ENCODE data around the gene RANGRF. TPM values are rescaled to one million over a fixed set of nuclear protein-coding genes. Genes with fewer than 3 reads are reported as not detected.
"Not testable (repeated sequence)": the region's sequence is repeated elsewhere in the genome, so short reads cannot be mapped to it uniquely, and the experiment has no call there.

The RANGRF gene, protein sequence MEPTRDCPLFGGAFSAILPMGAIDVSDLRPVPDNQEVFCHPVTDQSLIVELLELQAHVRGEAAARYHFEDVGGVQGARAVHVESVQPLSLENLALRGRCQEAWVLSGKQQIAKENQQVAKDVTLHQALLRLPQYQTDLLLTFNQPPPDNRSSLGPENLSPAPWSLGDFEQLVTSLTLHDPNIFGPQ
- 10 to 100 TPM; 29.5 to 33.7 (median 31.7) TPM for polyA plus RNA-seq (ENCODE audit: insufficient read length in 3 of 3)
- long read RNA-seq, donor 1, transcript RANGRF-203 (3 exons, 1,140 nt), result minor isoform, 6 of 44 reads
- long read RNA-seq, donor 1, transcript RANGRF-202 (4 exons, 1,074 nt), result minor isoform, 10 of 44 reads
- long read RNA-seq, donor 1, transcript RANGRF-204 (2 exons, 607 nt), result minor isoform, 5 of 44 reads
- long read RNA-seq, donor 1, transcript RANGRF-201 (5 exons, 1,009 nt), result major isoform, 12 of 44 reads
- long read RNA-seq, donor 1, partial matches to known transcripts, result 10 of 44 reads
- long read RNA-seq, donor 1, other reads (novel, unspliced or antisense), result 0 of 44 reads
- long read RNA-seq, donor 2, transcript RANGRF-203 (3 exons, 1,140 nt), result minor isoform, 8 of 68 reads
- long read RNA-seq, donor 2, transcript RANGRF-201 (5 exons, 1,009 nt), result major isoform, 19 of 68 reads
- long read RNA-seq, donor 2, transcript RANGRF-202 (4 exons, 1,074 nt), result minor isoform, 14 of 68 reads
- long read RNA-seq, donor 2, partial matches to known transcripts, result 22 of 68 reads
- long read RNA-seq, donor 2, other reads (novel, unspliced or antisense), result 0 of 68 reads
- long read RNA-seq, donor 3, transcript RANGRF-203 (3 exons, 1,140 nt), result minor isoform, 6 of 46 reads
- long read RNA-seq, donor 3, transcript RANGRF-202 (4 exons, 1,074 nt), result minor isoform, 9 of 46 reads
- long read RNA-seq, donor 3, transcript RANGRF-201 (5 exons, 1,009 nt), result major isoform, 11 of 46 reads
- long read RNA-seq, donor 3, partial matches to known transcripts, result 19 of 46 reads
- long read RNA-seq, donor 3, other reads (novel, unspliced or antisense), result 0 of 46 reads
- long read RNA-seq, donor 4, transcript RANGRF-201 (5 exons, 1,009 nt), result major isoform, 11 of 43 reads
- long read RNA-seq, donor 4, transcript RANGRF-202 (4 exons, 1,074 nt), result minor isoform, 7 of 43 reads
- long read RNA-seq, donor 4, partial matches to known transcripts, result 14 of 43 reads
- long read RNA-seq, donor 4, other reads (novel, unspliced or antisense), result 0 of 43 reads
- long read RNA-seq, donor 5, transcript RANGRF-201 (5 exons, 1,009 nt), result major isoform, 5 of 18 reads
- long read RNA-seq, donor 5, partial matches to known transcripts, result 5 of 18 reads
- long read RNA-seq, donor 5, other reads (novel, unspliced or antisense), result 0 of 18 reads
- long read RNA-seq, donor 6, transcript RANGRF-205 (4 exons, 749 nt), result major isoform, 7 of 30 reads
- long read RNA-seq, donor 6, transcript RANGRF-201 (5 exons, 1,009 nt), result minor isoform, 5 of 30 reads
- long read RNA-seq, donor 6, partial matches to known transcripts, result 8 of 30 reads
- long read RNA-seq, donor 6, other reads (novel, unspliced or antisense), result 0 of 30 reads
- long read RNA-seq, donor 7, transcript RANGRF-201 (5 exons, 1,009 nt), result major isoform, 10 of 32 reads
- long read RNA-seq, donor 7, transcript RANGRF-202 (4 exons, 1,074 nt), result minor isoform, 7 of 32 reads
- long read RNA-seq, donor 7, partial matches to known transcripts, result 5 of 32 reads
- long read RNA-seq, donor 7, other reads (novel, unspliced or antisense), result 0 of 32 reads
- long read RNA-seq, donor 8, transcript RANGRF-201 (5 exons, 1,009 nt), result major isoform, 7 of 26 reads
- long read RNA-seq, donor 8, transcript RANGRF-202 (4 exons, 1,074 nt), result minor isoform, 5 of 26 reads
- long read RNA-seq, donor 8, partial matches to known transcripts, result 10 of 26 reads
- long read RNA-seq, donor 8, other reads (novel, unspliced or antisense), result 0 of 26 reads
- long read RNA-seq, donor 9, transcript RANGRF-202 (4 exons, 1,074 nt), result minor isoform, 9 of 51 reads
- long read RNA-seq, donor 9, transcript RANGRF-203 (3 exons, 1,140 nt), result minor isoform, 5 of 51 reads
- long read RNA-seq, donor 9, transcript RANGRF-201 (5 exons, 1,009 nt), result major isoform, 15 of 51 reads
- long read RNA-seq, donor 9, partial matches to known transcripts, result 17 of 51 reads
- long read RNA-seq, donor 9, other reads (novel, unspliced or antisense), result 0 of 51 reads
- long read RNA-seq, donor 10, transcript RANGRF-203 (3 exons, 1,140 nt), result minor isoform, 5 of 47 reads
- long read RNA-seq, donor 10, transcript RANGRF-202 (4 exons, 1,074 nt), result minor isoform, 6 of 47 reads
- long read RNA-seq, donor 10, transcript RANGRF-201 (5 exons, 1,009 nt), result major isoform, 9 of 47 reads
- long read RNA-seq, donor 10, partial matches to known transcripts, result 22 of 47 reads
- long read RNA-seq, donor 10, other reads (novel, unspliced or antisense), result 0 of 47 reads
- long read RNA-seq, donor 11, transcript RANGRF-201 (5 exons, 1,009 nt), result major isoform, 9 of 24 reads
- long read RNA-seq, donor 11, transcript RANGRF-202 (4 exons, 1,074 nt), result minor isoform, 8 of 24 reads
- long read RNA-seq, donor 11, transcript RANGRF-203 (3 exons, 1,140 nt), result minor isoform, 5 of 24 reads
- long read RNA-seq, donor 11, partial matches to known transcripts, result 0 of 24 reads
- long read RNA-seq, donor 11, other reads (novel, unspliced or antisense), result 0 of 24 reads
- long read RNA-seq, donor 12, transcript RANGRF-201 (5 exons, 1,009 nt), result major isoform, 12 of 64 reads
- long read RNA-seq, donor 12, transcript RANGRF-202 (4 exons, 1,074 nt), result minor isoform, 9 of 64 reads
- long read RNA-seq, donor 12, partial matches to known transcripts, result 34 of 64 reads
- long read RNA-seq, donor 12, other reads (novel, unspliced or antisense), result 0 of 64 reads
- long read RNA-seq, donor 13, transcript RANGRF-201 (5 exons, 1,009 nt), result major isoform, 10 of 15 reads
- long read RNA-seq, donor 13, partial matches to known transcripts, result 0 of 15 reads
- long read RNA-seq, donor 13, other reads (novel, unspliced or antisense), result 0 of 15 reads
- long read RNA-seq, donor 14, result 0 reads
- long read RNA-seq, donor 15, result 0 reads
- long read RNA-seq, donor 16, transcript RANGRF-203 (3 exons, 1,140 nt), result minor isoform, 7 of 56 reads
- long read RNA-seq, donor 16, transcript RANGRF-201 (5 exons, 1,009 nt), result major isoform, 15 of 56 reads
- long read RNA-seq, donor 16, transcript RANGRF-202 (4 exons, 1,074 nt), result minor isoform, 6 of 56 reads
- long read RNA-seq, donor 16, partial matches to known transcripts, result 22 of 56 reads
- long read RNA-seq, donor 16, other reads (novel, unspliced or antisense), result 0 of 56 reads

DNA sequence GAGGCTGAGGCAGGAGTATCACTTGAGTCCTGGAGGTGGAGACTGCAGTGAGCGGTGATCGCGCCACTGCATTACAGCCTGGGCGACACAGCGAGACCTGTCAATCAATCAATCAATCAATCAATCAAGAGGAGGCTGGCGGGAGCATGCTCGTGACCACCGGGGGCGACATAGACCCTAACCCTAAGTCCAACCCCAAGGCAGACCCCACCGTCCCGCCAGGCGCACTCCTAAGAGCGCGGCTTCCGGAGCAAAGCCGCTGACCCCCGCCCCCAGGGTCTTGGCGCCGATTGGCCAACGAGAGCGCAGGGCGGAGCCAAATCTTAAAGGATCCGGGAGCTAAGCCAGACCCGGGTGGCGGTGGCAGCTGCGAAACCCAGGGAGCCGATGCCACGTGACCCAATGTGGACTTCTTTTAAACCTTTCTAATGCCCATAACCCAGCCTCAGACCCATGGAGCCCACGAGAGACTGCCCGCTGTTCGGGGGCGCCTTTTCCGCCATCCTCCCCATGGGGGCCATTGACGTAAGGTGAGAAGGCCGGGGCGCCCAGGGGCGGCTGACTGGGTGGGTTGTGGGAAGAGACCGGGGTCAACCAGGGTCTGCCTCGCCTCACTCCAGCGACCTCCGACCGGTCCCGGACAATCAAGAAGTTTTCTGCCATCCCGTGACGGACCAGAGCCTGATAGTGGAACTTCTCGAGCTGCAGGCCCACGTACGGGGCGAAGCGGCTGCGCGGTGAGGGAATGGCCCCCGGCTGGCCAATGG is at the start of gene RANGRF:
RANGRF (plus strand) TSS at position 335 of the 767 bp plus-strand sequence; CDS start at position 454, 119 bp downstream.
- DNase-seq, result peak; percentile 89

DNA sequence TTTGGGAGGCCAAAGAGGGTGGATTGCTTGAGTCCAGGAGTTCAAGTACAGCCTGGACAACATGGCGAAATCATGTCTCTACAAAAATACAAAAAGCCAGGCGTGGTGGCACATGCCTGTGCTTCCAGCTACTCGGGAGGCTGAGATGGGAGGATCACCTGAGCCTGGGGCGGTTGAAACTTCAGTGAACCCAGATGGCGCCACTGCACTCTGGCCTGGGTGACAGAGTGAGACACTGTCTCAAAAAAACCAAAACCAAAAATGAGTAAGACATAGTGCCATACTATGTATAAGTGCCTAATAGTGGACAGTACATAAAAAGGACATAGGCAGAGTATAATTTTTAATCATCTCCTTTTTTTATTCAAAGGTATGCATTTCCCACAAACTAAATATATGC is 44.6 kb upstream of the RANGRF start:
- DNase-seq, result no peak

DNA sequence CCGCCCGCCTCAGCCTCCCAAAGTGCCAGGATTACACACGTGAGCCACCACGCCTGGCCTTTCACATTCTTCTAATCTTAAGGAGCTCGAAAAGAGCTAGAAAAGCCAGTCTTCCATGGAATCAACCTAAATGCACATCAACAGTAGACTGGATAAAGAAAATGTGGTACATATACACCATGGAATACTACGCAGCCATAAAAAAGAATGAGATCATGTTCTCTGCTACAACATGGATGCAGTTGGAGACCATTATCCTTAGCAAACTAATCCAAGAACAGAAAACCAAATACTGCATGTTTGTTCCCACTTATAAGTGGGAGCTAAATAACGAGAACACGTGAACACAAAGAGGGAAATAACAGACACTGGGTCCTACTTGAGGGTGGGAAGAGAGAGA is 43.7 kb upstream of the RANGRF start:
- DNase-seq, result no peak

DNA sequence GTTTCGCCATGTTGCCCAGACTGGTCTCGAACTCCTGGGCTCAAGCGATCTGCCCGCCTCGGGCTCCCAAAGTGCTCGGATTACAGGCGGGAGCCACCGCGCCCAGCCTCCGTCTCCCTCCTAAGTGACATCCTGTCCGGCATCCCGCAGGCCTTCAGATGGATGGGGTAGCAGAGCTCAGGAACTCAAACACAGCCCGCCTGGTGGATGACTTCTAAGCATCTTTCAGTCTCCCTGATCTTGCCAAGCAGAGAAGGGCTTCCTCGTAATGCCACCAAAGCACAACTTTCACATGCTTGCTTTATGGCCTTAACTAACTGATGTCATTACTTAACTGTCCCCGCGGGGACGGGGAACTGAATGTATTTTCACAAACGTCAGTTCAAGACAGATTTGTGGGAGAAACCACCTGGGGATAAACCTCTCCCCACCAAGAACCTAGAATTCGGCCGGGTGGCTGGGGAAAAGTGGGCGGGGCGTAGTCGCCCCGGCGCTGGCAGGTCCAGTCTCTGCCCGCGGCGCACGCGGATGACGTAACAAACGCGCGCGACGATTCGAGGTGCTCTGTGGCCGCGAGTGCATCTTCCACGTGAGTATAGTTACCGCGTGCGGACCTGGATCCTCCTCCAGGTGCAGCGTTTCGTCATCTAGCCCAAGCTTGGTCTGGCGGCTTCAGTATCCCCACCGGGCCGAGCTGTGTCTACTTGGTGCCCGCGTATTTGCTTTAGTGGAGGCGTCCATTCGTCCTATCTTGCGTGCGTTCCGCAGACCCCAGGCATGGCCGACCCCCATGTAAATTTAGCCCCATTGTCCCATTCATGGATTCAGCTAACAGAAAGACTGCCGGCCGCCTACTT is 39.5 kb upstream of the RANGRF start, which contains the start of gene PFAS:
PFAS (plus strand) TSS at position 539 of the 857 bp plus-strand sequence. CDS start 4,649 bp downstream, outside the sequence.
- DNase-seq, result peak; percentile 94

DNA sequence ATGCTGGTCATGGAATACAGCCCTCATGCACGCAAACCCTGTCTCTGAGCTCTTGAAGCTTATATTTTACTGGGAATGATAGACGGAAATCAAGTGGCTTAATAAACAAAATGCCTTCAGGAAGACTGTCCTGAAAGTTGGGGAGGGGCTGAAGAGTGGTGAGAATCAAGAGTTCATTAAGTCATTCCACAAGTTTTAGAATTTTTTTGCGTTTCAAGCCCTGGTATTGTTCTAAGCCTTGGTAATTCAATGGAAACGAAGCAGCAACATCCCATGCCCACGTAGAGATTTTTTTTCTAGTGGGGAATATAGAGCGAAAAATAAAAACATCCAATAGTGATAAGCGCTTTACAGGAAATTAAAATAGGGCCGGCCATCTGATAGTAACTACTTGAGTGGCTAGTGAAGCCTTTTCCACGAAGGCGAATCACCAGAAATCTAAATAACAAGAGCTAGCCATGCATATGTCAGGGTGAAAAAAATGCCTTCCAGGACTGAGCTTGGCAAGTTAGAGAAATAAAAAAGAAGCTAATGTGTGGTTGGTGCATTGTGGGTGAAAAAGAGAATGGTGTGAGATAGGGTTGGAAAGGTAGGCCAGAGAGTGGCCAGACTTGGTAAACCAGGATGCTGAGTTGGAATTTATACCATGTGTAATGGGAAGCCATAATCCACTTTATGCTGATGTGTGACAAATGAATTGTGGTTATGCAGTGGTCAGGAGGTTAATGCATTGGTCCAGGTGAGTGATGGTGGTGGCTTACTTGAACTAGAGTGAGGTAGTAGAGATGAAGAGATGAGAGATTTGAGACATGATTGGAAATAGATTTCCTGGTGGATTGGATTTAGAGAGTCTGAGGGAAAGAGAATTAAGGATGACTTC is 38.6 kb upstream of the RANGRF start:
- no peak for DNase-seq

DNA sequence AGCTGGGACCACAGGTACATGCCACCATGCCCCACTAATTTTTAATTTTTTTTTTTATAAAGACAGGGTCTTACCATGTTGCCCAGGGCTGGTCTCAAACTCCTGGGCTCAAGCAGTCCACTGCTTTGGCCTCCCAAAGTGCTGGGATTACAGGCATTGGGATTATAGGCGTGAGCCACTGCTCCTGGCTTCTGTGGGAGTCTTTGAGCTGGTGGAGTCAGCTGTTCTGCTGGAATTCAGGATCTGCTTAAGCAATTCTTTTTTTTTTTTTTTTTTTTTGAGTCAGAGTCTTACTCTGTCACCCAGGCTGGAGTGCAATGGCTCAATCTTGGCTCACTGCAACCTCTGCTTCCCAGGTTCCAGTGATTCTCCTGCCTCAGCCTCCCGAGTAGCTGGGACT is 37.1 kb upstream of the RANGRF start:
- not testable (repeated sequence) for DNase-seq

DNA sequence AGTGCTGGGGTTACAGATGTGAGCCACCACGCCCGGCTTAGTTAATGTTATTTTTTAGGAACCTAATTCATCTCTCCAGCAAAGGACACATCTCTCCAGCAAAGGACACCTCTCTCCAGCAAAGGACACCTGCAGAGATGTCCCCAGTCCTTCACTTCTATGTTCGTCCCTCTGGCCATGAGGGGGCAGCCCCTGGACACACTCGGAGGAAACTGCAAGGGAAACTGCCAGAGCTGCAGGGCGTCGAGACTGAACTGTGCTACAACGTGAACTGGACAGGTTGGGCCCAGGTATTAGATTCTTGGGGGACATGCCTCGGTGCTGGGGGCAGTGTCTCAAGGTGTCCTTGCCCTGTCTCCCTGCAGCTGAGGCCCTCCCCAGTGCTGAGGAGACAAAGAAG is 34.7 kb upstream of the RANGRF start:
- DNase-seq, result no peak

DNA sequence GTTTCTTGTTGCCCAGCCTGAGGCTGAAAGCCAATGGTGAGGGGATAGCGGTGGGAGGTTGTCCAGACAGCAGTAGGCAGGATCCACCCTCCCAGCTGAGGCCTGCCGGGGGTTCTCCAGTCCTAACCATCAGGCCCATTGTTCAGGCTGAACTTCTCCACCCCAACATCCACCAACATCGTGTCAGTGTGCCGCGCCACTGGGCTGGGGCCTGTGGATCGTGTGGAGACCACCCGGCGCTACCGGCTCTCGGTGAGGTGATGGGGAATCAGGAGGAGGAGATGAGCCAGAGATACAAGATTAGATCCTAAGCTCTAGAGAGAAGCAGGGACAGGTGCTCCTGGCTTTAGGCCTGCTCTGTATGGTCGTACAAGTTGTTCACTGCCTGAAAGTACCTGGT is 33.6 kb upstream of the RANGRF start:
- DNase-seq, result no peak

DNA sequence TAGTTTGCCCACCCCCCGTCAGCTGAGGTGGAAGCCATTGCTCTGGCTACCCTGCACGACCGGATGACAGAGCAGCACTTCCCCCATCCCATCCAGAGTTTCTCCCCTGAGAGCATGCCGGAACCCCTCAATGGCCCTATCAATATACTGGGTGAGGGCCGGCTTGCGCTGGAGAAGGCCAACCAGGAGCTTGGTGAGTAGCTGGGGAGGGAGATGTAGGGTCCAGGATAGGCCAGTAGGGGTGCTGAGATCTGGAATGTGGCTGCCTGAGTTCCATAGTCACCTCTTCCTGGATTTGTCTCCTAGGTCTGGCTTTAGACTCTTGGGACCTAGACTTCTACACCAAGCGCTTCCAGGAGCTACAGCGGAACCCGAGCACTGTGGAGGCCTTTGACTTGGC is 33.0 kb upstream of the RANGRF start:
- DNase-seq, result no peak

DNA sequence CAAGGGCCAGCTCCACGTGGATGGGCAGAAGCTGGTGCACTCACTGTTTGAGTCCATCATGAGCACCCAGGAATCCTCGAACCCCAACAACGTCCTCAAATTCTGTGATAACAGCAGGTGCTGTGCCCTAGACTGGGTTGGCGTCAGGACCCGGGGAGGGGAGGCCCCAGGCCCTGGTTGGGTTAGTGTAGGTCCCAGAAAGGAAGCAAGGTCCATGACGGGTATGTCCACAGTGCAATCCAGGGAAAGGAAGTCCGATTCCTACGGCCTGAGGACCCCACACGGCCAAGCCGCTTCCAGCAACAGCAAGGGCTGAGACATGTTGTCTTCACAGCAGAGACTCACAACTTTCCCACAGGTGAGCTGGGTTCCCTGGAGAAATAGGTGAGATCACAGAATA is 32.2 kb upstream of the RANGRF start:
- DNase-seq, result no peak

DNA sequence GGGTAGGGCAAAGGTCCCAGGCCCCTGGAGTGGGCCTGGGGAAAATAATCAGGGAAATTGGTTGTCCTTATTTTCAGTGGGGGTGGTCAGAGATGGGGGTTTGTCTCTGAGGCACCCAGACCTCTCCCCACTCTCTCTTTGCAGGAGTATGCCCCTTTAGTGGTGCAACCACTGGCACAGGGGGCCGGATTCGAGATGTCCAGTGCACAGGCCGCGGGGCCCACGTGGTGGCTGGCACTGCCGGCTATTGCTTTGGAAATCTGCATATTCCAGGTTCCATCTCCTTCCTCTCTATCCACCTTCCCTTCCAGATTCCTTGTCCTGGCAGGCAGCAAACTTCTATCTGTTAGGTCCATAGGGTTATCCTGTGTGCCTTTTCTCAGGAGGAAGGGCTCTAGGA is 31.8 kb upstream of the RANGRF start:
- no peak for DNase-seq

DNA sequence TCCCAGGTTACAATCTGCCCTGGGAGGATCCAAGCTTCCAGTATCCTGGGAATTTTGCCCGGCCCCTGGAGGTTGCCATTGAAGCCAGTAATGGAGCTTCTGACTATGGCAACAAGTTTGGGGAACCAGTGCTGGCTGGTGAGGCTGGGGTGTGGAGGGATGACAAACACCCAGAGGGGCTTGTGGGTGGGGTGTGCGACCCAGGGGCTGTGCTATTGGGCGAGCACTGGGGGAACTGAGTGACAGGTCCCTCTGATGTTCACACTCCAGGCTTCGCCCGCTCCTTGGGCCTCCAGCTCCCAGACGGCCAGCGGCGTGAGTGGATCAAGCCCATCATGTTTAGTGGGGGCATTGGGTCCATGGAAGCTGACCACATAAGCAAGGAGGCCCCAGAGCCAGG is 30.7 kb upstream of the RANGRF start:
- DNase-seq, result no peak

DNA sequence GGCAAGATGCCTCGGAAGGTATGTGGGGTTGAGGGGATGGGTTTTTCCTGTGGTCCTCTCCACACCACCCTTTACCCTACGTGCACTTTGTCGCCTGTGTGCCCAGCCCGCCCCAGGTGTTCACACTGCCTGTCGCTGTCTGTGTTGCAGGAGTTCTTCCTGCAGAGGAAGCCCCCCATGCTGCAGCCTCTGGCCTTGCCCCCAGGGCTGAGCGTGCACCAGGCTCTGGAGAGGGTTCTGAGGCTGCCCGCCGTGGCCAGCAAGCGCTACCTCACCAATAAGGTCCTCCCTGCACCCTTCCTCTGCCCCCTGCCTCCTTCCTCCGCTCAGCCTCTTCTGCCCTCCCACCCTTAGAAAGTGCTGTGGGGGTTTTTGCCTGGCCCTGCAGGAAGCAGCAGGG is 24.1 kb upstream of the RANGRF start:
- no peak for DNase-seq

DNA sequence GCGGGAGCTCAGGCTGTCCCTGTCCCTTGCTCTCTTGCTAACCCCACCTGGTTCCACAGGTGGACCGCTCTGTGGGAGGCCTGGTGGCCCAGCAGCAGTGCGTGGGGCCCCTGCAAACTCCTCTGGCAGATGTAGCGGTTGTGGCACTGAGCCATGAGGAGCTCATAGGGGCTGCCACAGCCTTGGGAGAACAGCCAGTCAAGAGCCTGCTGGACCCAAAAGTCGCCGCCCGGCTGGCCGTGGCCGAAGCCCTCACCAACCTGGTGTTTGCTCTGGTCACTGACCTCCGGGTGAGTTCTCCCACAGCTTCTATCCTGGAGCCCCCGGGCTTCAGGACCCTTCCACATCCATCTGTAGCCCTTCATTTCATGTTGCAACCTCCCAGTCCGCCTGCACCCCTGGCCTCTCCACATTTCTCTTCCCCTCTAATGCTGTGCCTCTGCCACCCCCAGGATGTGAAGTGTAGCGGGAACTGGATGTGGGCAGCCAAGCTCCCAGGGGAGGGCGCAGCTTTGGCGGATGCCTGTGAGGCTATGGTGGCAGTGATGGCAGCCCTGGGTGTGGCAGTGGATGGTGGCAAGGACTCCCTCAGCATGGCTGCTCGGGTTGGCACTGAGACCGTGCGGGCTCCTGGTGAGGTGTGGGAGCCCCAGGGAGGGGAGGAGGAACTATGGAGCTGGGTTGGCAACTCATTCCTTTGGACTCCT is 23.5 kb upstream of the RANGRF start:
- DNase-seq, result no peak
